Thyroid gland (tissue), 4 donors: ENCODE measurements around the gene WDR19.

Source experiments
- CTCF ChIP-seq, 6 experiments: fragments of 200-600 bp in 3 of 6; fragments of 450-650 bp in 3 of 6; sonication (generic) in 3 of 6; IDR thresholded peaks; one replicate each; pipeline ENCODE4 v1.5.1; 2016 to 2019; ENCODE audit warnings: antibody characterized with exemption in 6 of 6, mild to moderate bottlenecking in 2 of 6, inconsistent platforms in 1 of 6, moderate library complexity in 1 of 6
- POLR2A ChIP-seq, 2 donors: fragments of 450-650 bp; IDR thresholded peaks; one replicate each; pipeline ENCODE4 v1.6.1; 2017; ENCODE audit warnings: antibody characterized with exemption in 2 of 2, mild to moderate bottlenecking in 2 of 2, moderate library complexity in 1 of 2

GRCh38 chr4:39166177-39166576, 16.2 kb upstream of the WDR19 start:
- TF ChIP-seq CTCF (IDR thresholded peaks at IDR 0.05), result no peak
- TF ChIP-seq POLR2A (IDR thresholded peaks at IDR 0.05), result no peak
